Measurements from ENCODE around the gene HEATR5B. TPM values are rescaled to one million over a fixed set of nuclear protein-coding genes. Genes with fewer than 3 reads are reported as not detected.

Gene HEATR5B
- total RNA-seq, 4 donors from 2014 or later, result 25.6 to 65.3 (median 45.3) TPM

GRCh38 chr2:36971990-36972389 is 112.2 kb downstream of the HEATR5B start:
- H3K36me3 ChIP-seq, result no peaks in the 10 kb centered on the region
- no peaks in the 10 kb centered on the region for H3K4me1 ChIP-seq
- no peaks in the 10 kb centered on the region for H3K27me3 ChIP-seq
- H3K27ac ChIP-seq, result no peak overlapping the region
- TF ChIP-seq, protein P1, sequence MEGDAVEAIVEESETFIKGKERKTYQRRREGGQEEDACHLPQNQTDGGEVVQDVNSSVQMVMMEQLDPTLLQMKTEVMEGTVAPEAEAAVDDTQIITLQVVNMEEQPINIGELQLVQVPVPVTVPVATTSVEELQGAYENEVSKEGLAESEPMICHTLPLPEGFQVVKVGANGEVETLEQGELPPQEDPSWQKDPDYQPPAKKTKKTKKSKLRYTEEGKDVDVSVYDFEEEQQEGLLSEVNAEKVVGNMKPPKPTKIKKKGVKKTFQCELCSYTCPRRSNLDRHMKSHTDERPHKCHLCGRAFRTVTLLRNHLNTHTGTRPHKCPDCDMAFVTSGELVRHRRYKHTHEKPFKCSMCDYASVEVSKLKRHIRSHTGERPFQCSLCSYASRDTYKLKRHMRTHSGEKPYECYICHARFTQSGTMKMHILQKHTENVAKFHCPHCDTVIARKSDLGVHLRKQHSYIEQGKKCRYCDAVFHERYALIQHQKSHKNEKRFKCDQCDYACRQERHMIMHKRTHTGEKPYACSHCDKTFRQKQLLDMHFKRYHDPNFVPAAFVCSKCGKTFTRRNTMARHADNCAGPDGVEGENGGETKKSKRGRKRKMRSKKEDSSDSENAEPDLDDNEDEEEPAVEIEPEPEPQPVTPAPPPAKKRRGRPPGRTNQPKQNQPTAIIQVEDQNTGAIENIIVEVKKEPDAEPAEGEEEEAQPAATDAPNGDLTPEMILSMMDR (IDR thresholded peaks at IDR 0.05), result no peak
- TF ChIP-seq POLR2A (IDR thresholded peaks at IDR 0.05), result no peak
- TF ChIP-seq EP300 (IDR thresholded peaks at IDR 0.05), result no peak
- no peak for TF ChIP-seq POLR2AphosphoS5 (IDR thresholded peaks at IDR 0.05)
- H3K4me3 ChIP-seq, result no peak overlapping the region
- H3K9me3 ChIP-seq, result no peaks in the 10 kb centered on the region
- DNase-seq (ENCODE audit: low spot score in 2 of 2), result no peak

- DNase-seq (ENCODE audit: low spot score in 2 of 2), result no peak
- TF ChIP-seq EP300 (IDR thresholded peaks at IDR 0.05), result no peak
- TF ChIP-seq, protein P1 (IDR thresholded peaks at IDR 0.05), result no peak
- no peak for TF ChIP-seq POLR2A (IDR thresholded peaks at IDR 0.05)
- no peak for TF ChIP-seq POLR2AphosphoS5 (IDR thresholded peaks at IDR 0.05)
Measured at GRCh38 chr2:36967236-36967876, 116.8 kb downstream of the HEATR5B start.

DNA sequence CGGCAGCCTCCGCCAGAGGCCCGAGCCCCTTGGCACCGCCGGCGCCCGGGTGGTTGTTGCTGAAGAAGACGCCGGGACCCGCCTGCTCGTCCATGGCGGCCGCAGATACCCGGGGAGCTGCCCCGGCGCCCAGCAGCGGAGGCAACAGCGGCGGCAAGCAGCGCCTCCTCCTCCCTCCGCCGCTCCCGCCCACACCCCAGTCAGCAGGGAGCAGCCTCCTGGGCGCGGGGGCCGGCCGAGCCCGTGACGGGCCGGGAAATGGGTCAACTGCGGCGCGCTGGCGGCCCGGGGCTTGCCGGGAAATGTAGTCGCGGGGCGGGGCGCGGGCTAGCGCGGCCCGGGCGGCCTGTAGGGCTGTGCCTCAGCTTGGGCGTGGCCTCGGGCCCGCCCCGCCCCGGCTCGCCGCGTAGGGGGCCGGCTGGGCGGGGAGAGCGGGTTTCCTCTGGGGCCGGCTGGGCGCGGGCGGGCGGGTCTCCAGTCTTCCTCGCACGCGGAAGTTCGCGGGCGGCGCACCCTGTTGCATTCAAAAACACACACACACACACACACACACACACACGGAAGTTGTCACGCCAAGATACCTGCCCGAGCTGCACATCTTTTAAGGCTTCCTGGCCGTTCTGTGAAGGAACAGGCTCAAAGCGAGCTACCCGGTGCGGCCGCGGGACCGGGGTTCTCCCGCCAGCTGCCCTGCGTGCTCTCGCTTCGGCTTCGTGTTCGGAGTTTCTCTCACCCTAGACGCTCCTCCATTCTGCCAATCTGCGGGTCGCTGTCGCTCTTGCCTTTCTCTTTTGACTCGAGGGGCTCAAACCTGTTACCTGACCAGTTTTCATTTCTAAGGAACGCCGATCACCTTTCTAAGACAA is 117.6 kb downstream of the HEATR5B start, which contains the start of gene STRN:
STRN (minus strand) TSS at position 167 of the 866 bp plus-strand sequence; CDS start at position 94, 73 bp downstream.
- peaks cover 33% of the 10 kb centered on the region for H3K4me1 ChIP-seq
- H3K36me3 ChIP-seq, result no peaks in the 10 kb centered on the region
- H3K4me3 ChIP-seq, result peak within 1 kb of the TSS; percentile 93
- no peaks in the 10 kb centered on the region for H3K9me3 ChIP-seq
- TF ChIP-seq, protein P1 (IDR thresholded peaks at IDR 0.05), result no peak
- TF ChIP-seq POLR2AphosphoS5 (IDR thresholded peaks at IDR 0.05) (peak in 2 of 3 donors; percentile 54 to 82), POLR2A (IDR thresholded peaks at IDR 0.05) (peak in 1 of 2 donors; percentile 79), EP300 (IDR thresholded peaks at IDR 0.05) (no peak)
- WGBS, result under 1% methylated on average over 44 of the region's 91 CpGs
- peak within 1 kb of the TSS; percentile 93 for H3K27ac ChIP-seq
- no peaks in the 10 kb centered on the region for H3K27me3 ChIP-seq
- DNase-seq (ENCODE audit: low spot score in 2 of 2), result peak; percentile 97

More at GRCh38 chr2:36967236-36967876, 116.8 kb downstream of the HEATR5B start:
- 28% methylated on average over 15 of the region's 15 CpGs for whole genome bisulfite sequencing
- Histone ChIP-seq H3K4me1 (peaks cover 29% of the 10 kb centered on the region), H3K27ac (peak overlapping the region; percentile 93), H3K27me3 (no peaks in the 10 kb centered on the region), H3K36me3 (no peaks in the 10 kb centered on the region), H3K9me3 (no peaks in the 10 kb centered on the region), H3K4me3 (peak overlapping the region; percentile 93)

- TF ChIP-seq, protein P1 (IDR thresholded peaks at IDR 0.05), result no peak
- no peak for TF ChIP-seq POLR2A (IDR thresholded peaks at IDR 0.05)
- TF ChIP-seq EP300 (IDR thresholded peaks at IDR 0.05), result no peak
Measured at GRCh38 chr2:36965751-36966369, 118.3 kb downstream of the HEATR5B start.

More at GRCh38 chr2:36965751-36966369, 118.3 kb downstream of the HEATR5B start:
- no peaks in the 10 kb centered on the region for H3K36me3 ChIP-seq
- no peak for DNase-seq (ENCODE audit: low spot score in 2 of 2)
- peaks cover 33% of the 10 kb centered on the region for H3K4me1 ChIP-seq
- no peaks in the 10 kb centered on the region for H3K9me3 ChIP-seq
- peak overlapping the region; percentile 93 for H3K4me3 ChIP-seq
- H3K27ac ChIP-seq, result peak overlapping the region; percentile 93
- no peaks in the 10 kb centered on the region for H3K27me3 ChIP-seq
- 2% methylated on average over 40 of the region's 42 CpGs for WGBS

Measured in suprapubic skin (tissue), 4 donors.